ENCODE results near the gene KRTAP10-12.

Gene KRTAP10-12

GRCh38 chr21:44712203-44713028, 15.4 kb downstream of the KRTAP10-12 start:
- DNase-seq, result no peak

DNA sequence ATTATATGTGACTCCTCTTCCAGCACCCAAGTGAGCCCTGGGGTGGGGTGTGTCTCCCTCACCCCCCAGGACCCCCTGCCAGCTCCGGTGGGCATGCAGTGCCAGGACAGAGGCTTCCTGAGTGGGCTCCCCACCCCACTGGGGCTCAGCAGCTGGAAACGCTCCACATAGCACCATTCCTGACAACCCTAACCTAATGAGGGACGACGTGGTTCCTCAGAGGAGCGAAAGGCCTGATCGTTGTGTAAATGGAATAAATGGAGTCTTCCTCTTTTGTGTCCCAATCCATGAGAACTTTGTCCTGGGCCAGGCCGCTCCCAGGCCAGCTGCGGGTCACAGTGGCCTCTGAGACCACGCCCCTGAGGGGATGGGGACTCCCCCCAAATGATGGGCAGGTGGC, 16.2 kb downstream of the KRTAP10-12 start:
- no peak for DNase-seq

DNA sequence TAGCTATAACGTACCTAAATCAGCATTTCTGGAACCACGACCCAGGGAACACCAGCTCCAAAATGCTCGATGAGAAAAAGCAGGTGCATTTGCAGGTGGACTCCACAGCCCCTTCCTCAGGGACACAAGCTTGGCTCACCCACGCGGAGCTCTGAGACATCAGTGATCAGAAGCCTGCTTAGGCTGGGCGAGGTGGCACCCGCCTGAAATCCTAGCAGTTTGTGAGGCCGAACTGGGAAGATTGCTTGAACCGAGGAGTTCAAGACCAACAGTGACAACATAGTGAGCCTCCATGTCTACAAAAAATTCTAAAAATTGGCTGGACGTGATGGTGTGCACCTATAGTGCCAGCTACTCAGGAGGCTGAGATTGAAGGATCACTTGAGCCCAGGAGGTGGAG, 16.9 kb downstream of the KRTAP10-12 start:
- DNase-seq, result no peak

GRCh38 chr21:44714905-44715304, 17.9 kb downstream of the KRTAP10-12 start:
- no peak for DNase-seq

DNA sequence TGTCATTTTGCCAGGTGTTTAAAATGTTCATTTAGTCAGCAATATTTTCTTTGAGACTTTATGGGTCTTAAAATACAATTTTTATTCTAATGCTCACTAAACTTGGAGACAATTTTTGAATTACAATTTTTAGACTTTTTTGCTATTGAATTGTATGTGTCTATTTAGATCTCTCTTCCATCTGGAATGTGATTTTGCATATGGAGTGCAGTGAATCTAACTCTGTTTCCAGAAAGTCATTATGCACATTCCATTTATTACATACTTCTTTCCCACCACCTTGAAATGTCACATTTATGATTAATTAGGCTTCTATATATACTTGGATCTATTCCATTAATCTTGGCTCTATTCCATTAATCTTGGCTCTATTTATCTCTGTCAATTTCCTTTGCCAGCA, 20.0 kb downstream of the KRTAP10-12 start:
- DNase-seq, result no peak

DNA sequence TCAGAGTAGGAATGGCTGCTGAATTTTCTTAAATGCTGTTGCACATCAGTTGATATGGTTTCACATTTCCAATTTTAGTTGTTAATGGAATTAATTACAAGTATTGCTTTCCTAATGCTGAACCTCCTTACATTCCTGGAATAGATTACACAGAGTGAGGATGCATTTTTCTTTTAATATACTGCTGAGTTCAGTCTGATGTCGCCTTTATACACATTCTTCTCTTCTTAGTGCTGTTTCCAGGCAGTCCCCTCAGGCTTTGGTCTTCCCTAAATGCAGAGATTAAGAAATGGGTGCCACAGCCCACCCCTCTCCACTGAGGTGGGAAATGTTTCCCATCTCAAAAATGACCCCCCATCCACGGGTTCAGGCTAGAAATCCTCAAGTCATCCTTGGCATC, 21.1 kb downstream of the KRTAP10-12 start:
- DNase-seq, result no peak

DNA sequence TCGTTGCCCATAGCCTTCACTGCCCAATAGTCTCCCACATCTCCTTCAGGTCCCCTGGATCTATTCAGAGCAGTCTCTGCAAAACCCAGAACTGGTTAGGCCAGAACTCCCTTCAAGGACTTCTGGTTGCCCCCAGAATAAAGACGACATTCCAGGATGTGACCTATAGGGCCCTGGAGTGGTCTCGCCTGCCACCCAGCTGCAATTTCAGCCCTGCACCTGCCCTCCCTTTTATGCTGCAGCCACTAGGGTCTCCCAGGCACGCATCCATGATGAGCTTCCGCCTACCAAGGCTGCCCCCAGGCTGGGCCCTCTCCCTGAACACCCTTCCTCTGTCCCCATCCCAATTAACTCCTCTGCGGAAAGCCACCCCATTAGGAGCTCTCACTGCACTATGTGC, 21.6 kb downstream of the KRTAP10-12 start:
- DNase-seq, result no peak

DNA sequence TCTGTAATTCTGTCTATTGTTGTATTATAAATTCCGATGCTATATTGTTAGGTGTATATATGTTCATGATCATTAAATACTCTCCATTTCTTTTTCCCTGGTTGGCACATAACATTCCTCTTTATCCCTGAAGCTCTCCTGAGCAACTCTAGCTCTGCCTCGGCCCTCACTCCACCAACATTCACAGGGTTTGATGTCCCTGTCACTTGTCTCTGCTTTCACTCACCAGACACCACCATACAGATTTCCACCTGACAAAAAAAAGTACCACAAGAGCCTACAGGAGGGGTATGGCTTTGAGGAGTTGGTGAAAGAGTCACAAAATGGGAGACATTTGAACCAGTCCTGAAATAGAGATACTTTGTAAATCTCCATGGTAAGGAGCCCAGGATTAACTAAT, 23.2 kb downstream of the KRTAP10-12 start:
- no peak for DNase-seq

DNA sequence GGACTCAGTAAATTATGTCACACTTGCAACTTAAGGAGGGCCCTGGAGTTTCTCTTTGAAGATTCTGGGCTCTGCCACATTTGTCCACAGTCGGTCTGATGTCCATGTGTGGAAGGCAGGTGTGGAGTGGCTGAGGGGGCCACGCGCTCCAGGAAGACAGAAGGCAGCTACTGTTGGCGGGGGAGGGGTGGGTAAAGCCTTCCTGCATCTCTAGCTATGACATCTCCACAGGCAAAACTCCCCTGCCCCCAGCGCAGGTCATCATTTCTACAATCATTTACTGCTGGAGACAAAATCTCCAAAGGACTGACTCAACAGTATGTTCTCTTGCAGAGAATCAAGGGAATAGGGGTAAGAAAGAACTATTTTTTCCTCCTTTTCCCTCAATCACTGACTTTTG, 25.8 kb downstream of the KRTAP10-12 start:
- DNase-seq, result no peak

- DNase-seq, result no peak
Observed at GRCh38 chr21:44723177-44724131, 26.5 kb downstream of the KRTAP10-12 start.

DNA sequence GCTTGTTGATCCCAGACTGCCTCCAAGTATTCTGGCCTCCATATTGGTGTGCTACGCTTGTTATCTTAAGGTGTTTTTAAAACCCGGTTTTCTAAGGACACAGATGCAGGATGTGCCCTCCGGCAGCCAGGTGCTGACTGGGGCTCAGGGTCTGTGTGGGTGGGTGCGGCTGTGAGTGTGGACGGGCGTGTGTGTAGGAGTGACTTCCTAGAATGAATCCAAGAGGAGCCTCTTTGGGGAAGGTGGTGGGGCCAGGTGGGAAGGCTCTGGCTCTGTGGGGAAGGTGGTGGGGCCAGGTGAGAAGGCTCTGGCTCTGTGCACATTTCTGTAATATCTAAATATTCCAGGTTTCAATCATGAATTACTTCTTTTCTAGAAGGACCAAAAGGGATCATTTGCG, 27.2 kb downstream of the KRTAP10-12 start:
- DNase-seq, result no peak

DNA sequence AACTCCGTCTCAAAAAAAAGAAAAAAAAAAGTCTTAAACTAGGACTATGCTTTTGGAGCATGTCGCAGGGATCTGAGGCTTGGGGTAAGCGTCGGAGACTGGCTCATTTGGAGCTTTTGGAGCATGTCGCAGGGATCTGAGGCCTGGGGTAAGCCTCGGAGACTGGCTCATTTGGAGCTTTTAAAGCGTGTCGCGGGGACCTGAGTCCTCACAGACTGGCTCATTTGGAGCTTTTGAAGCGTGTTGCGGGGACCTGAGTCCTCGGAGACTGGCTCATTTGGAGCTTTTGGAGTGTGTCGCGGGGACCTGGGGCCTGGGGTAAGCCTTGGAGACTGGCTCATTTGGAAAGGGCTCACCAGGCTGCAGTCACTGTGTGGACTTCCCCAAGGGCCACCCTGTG, 28.0 kb downstream of the KRTAP10-12 start:
- DNase-seq, result no peak

- no peak for DNase-seq
Observed at GRCh38 chr21:44726826-44727225, 29.9 kb downstream of the KRTAP10-12 start.

GRCh38 chr21:44727321-44727720, 30.3 kb downstream of the KRTAP10-12 start:
- DNase-seq, result no peak

- no peak for DNase-seq
Observed at GRCh38 chr21:44727757-44728156, 30.8 kb downstream of the KRTAP10-12 start.

- DNase-seq, result no peak
Observed at GRCh38 chr21:44728716-44729115, 31.7 kb downstream of the KRTAP10-12 start.

- no peak for DNase-seq
Observed at GRCh38 chr21:44729336-44730027, 32.5 kb downstream of the KRTAP10-12 start.

DNA sequence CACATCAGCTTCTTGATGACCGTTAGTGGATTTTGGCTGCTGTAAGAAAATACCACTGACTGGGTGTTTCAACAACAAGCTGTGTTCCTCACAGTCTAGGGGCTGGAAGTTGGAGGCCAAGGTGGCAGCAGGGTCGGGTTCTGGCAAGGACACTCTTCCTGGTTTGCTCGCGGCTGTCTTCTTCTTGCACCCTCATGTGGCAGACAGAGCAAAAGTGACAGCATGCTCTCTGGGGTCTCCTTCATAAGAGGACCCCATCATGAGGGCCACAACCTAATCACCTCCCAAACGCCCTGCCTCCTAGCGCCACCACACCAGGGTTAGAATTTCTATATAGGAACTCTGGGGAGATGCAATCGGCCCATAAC, 33.0 kb downstream of the KRTAP10-12 start:
- DNase-seq, result no peak

DNA sequence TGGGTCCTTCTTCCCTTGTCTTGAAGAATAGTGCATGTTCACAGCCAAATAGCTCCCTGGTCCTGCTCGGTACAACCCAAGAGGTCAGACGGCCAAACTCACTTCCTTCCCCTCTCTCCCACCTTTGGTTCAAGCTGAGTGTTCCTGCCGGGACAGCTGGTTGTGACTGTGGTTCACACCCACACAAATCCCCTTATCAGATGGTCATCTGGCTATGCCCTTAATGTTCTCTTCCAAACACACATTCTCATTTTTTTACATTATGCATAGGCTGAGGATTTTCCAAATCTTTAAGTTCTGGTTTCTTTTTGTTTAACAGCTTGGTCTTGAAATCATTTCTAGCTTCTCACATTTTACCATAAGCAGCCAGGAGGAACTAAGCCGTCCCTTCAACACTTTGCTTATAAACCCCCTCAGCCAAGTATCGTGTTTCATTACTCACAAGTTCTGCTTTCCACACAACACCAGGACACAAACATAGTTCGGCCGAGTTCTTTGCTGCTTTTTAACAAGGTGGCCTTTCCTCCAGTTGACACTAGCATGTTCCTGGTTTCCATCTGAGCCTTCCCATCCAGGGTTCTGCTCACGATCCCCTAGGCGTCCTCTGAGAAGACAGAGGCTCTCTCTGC, 34.1 kb downstream of the KRTAP10-12 start:
- DNase-seq, result peak in 1 of 14 donors; percentile 2

DNA sequence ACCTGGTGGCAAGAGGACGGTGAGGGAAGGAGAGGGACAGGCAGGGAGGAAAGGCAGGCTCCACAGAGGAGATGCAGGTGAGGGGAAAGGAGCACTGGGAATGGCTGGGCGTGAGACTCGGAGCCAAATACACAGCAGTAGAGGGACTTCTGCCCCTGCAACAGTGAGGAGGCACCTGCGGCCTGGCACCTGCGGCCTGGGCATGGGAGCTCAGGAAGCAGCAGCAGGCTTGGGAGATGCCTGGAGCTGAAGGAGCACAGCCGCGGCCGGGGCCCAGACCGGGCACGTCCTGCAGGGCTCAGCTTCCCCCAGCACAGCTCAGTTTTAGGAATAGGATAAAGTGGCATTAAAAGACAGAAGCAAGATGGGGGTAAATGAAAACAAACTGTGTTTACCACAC, 35.3 kb downstream of the KRTAP10-12 start:
- no peak for DNase-seq

DNA sequence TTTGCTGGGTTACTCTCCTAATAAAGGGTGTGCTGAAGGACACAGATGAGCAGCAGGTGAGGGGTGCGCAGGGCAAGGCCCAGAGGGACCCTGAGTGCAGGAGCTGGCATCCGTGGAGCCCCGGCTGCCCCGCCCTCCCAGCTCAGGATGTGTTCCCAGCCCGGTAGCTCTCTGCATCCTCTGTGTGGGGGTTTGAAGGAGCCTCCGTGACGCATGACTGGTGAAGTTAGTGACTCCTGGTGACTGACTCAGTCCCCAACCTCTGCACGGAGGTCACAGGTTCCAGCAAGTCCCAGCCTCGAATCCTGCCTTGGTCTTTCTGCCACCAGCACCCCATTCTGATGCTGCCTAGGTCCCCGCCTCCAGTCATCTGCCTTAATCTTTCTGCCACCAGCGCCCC, 36.0 kb downstream of the KRTAP10-12 start:
- DNase-seq, result no peak

GRCh38 chr21:44734026-44734745, 37.2 kb downstream of the KRTAP10-12 start:
- DNase-seq, result no peak

All from C1 segment of cervical spinal cord (tissue), 14 donors.